Activated gamma-delta T cell (primary cell): ENCODE measurements around the gene DNAJC16.
"Not testable (repeated sequence)": the region's sequence is repeated elsewhere in the genome, so short reads cannot be mapped to it uniquely, and the experiment has no call there.

Source experiments
- DNase-seq: peaks from one replicate; lab custom pipeline; 2025; lab: John Stamatoyannopoulos, UW

The DNAJC16 gene

DNA sequence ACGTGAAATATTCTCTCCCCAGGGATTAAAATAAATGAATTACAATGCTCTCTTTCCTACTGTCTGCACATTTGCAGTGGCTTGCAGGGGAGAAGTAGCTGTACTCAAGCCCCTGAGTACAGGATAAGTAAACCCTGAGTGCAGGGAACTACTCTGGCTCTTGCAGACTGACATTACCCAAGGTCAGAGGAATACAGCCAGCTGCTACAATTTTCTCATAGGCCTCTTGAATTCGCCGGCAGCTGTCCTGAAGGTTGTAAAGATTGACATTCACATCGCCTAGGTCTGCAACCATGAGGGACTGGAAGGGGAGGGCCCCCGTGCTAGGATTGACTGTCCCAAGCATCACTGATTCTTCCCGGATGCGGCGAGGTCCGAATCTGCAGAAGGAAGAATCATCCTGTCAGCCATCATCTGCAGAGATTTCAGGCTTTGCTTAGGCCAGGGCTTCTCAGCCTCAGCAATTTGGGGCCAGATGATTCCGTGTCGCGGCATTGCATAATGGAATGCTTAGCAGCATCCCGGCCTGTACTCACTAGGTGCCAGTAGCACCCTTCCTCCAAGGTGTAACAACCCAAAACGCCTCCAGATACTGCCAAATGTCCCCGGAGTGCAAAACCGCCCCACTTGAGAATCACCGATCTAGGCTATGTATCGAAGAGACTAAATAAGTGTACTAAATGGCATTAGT, 56.5 kb downstream of the DNAJC16 start:
- DNase-seq = no peak

DNA sequence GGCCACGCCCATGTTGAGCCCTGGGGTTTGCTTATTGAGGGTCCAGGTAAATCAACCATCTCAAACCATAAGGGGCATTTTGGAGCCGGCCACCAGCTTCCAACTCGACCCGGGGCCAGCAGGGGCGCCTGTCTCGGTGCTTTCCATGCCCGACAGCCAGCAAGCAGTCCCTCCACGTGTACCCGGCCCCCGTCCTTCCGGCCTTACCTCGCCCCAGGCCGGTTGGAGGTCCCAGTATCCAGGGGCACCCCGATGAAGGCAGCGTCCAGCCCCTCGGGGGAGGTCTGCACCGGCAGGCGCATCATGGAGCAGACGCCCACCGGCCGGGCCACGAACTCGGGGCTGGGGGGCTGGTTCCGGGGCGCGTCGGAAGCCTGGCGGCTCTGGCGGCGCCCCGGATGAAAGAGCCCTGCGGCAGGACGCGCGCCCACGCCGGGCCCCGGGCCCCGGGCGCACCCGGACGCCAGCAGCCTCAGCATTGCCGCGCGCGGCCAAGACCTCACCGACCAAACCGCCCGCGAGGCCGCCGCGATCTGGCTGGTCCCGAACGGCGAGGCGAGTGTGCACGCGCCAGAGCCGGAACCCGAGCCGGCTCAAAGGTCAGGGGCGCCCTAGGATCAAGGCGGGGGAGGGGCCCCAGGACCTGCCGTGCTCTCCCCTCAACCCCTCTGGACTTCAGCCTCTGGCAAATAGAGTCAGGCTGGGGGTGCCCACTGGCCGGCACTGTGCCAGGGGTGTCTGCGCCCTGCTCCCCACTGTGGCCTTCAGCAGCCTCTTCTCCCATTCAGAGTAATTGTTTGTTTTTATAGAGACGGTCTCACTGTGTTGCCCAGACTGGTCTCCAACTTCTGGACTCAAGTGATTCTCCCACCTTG, 58.1 kb downstream of the DNAJC16 start, which contains the start of gene AGMAT:
AGMAT (minus strand) TSS at position 563 of the 875 bp plus-strand sequence; CDS start at position 479, 84 bp downstream.
- peak; percentile 33 for DNase-seq

DNA sequence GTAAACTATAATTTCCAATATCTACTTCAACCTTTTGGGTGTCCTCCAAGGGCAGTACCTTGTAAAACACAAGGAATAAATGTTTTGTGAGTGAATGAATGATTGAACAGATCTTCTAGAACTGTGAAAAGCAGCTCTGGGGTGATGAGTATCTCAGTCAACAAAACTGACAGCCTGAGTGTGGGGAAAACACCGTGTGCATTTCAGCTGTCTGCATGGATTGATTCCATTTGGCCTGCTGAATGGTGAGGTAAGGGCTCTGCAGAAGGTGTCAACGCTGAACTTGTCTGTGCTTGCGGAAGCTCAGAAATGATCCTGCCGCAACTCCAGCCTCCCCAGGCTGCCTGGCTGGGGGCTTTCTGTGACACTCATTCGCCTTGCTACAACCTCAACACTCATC, 65.6 kb downstream of the DNAJC16 start:
- DNase-seq = no peak

DNA sequence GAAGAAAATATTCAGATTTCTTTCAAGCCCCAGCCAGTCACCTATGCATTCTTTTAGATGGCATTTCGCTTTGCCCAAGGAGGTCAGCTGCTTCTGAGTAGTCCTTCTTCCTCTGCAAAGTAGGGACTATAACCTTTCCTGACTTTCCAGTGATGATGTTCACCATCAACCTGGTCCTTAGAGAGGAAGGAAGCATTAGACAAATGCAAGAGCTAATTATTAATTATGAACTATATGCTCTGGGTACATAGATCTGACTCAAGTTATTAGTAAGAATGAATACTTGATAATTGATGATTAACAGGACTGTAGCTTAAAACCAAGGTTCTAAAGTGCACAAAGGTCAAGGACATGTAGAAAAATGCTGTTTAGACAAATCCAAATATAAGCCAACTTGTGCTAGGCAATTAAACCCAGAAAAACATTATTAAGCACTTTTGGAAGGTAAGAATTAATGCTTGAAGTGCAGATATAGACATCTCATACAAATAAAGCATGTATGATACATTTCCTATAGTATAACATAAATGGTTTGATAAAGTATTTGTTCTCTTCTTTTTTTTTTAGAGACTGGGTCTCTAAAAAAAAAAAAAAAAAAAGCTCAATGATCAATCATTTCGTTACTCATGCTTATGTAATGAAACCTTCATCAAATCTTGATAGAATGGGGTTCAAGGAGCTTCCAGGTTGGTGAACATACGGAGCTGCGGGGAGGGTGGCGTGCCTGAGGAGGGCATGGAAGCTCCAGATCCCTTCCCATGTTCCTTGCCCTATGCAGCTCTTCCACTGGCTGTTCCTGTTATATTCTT, 69.4 kb downstream of the DNAJC16 start:
- DNase-seq = no peak

DNA sequence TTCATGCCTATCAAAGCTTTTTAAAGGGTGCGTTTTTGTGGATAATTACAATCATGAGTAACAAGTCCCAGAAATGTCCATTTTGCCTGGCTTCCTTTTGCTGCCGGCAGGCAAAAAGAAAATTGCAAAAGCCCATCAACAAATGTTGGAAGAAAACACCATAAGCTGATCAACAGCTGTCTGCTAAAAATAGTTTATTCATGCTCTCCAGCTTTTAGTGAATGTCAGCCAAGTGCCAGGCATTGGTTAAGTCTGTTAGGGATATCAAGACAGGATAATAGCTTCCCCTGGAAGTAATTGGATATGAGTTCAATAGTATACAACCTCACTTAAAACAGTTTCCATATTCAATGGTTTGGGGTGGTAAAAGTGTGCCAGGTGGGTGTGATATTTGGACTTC, 71.8 kb downstream of the DNAJC16 start:
- no peak for DNase-seq

DNA sequence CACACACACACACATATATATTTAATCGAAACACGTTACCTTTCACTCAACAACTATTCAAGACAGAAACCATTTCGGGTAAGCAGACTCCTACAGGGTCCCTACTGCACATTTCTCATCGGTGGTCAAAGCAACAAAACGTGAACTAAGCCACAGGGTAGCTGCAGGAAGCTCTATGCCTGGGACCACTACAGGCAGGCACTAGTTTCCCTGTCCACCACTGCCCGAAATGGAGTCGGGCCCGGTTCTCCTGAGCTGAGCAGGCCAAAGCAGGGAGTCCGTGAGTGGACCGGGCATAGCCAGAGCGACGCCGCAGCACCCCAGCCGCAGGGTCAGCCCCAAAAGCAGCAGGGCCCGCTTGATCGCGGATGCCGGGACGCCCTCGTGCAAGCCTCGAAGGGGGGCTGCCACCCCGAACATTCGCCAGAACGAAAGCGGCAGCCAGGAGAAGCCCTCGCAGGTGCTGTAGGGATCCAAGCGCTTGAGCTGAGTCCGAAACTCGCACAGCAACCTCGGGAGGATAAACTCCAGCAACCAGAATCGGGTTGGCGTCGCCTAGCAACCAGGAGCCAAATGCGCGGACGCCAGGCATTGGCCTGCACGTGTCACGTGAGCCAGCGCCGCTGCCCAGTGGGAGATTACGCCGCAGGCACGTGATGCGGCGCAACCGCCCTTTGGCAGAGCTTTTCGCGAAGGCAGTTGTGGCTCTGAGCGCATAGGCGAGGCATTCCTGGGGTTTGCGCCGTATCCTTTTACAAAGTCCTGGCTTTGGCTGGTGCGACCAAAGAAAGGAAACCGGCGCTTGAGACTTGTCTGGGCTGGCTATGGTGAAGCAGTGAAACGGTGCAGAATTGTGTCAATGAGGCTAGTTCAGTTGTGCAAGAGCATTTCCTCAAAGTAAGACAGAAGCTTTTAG, 76.7 kb downstream of the DNAJC16 start:
- DNase-seq = peak; percentile 78

DNA sequence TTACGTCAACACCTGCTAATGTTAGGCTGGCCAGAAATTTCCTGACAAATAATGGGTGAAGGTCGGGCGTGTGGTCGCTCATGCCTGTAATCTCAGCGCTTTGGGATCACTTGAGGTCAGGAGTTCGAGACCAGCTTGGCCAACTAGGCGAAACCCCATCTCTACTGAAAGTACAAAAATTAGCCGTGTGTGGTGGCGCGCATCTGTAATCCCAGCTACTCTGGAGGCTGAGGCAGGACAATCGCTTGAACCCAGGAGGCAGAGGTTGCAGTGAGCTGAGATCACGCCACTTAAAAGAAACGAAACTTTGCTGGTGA, 77.3 kb downstream of the DNAJC16 start:
- not testable (repeated sequence) for DNase-seq

DNA sequence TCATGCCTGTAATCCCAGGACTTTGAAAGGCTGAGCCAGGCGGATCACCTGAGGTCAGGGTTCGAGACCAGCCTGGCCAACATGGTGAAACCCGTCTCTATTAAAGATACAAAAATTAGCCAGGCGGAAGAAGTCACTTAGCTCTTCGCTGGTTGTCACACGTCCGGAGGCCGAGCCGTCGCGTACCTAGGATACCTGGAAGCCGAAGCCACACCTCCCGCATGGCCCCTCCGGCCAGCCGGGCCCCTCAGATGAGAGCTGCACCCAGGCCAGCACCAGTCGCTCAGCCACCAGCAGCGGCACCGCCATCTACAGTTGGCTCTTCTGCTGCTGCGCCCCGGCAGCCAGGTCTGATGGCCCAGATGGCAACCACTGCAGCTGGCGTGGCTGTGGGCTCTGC, 77.8 kb downstream of the DNAJC16 start:
- not testable (repeated sequence) for DNase-seq

DNA sequence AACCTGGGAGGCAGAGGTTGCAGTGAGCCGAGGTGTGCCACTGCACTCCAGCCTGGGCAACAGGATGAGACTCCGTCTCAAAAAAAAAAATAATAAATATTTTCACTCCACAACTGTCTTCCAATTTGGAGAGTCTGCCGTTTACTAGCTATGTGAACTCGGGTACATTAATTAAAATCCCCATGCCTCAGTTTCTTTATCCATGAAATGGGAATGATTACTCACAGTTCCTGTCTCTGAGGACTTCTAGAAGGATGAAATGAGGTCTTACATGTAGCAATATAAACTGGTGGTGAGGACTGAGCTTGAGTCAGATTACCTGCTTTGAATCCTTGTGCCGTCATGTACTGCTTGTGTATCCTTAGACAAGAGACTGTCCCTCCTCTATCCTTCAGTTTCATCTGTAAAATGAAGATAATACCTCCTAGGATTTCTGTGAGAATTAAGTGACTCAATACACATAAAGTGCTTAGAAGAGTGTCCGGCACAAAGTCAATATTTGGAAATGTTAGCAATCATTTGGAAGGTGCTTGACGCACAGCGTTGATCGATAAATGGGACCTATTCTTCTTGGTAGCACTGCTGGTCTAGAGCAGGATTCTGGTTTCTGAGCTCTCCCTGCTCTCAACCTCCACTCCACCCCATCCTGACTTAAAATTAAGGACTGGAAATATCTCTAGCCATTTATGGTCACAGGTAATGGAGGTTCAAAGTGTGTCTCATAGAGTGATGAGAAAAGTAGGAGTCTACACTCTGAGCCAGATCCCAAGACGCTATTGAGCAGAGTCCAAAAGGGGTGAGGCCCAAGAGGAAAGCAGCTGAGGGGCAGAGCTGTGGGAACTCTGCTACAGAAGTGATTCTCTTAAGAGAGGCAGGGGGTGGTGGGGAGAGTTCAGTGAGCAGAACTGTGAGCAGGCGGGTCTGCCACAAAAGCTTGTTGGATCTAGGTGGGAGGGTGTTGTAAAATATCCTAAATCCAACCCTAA, 79.0 kb downstream of the DNAJC16 start:
- DNase-seq = no peak

DNA sequence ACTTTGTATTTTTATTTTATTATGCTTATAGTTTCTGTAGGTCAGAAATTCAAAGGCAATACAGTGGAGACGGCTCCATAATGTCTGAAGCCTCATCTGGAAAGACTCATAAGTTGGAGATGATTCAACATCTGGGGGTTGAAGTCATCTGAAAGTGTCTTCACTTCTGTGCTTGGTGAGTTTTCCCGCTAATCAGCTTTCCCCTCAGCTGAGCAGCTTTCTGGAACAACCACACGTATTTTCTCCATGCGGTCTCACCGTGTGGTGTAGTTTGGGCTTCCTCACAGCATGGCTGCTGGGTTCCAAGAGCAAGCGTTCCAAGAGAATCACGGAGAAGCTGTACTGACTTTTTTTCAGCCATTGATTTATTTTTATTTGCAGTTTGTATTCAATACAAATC, 83.0 kb downstream of the DNAJC16 start:
- DNase-seq = no peak

DNA sequence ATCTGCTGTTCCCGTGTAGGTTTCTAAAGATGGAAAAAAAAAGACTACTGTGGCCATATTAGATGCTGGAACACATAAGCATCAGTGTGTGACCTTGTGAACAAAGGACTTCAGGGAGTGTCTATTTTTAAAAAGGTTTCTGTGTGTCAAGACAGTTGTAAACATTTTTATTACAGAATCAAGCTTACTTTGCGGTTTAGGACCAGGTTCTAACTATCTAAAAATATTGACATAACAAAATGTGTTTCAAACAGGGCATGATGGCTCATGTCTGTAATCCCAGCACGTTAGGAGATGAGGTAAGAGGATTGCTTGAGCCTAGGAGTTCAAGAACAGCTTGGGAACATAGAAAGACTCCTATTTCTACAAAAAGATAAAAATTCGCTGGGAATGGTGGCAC, 83.5 kb downstream of the DNAJC16 start:
- DNase-seq = no peak

DNA sequence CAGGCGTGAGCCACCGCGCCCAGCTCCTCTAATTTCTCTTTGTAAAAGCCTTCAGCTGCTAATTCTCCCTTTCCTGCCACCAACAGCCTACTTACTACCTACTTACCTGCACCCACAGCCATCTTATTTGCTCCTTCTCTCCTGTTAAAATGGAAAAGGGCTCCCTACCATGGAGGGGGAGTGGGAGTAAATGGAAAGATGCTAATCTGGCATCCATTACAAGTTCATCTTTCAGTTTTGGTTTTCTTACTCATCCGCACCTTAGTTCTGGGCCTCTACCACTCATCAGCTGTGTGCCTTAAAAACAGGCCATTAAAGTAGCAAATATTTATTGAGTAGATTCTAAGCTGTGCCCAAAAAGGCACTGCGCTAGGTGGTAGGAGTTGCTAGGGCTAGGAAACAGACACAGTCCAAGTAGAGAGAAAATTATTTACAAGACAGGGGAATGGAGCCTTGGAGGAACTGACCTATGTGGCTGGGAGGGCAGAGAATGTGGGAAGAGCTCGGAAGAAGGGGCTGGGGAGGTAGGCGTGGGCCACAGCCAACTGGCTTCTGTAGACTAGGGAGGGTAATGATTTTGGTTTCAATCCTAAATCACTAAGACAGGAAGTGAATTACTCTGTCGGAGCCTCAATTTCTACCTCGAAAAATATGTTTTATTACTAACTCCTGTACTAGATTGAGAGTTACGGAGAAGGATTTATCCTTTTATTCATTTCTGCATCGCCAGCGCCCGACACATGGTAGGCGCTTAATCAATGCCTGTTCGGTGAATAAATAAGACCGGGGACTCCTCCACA, 89.9 kb downstream of the DNAJC16 start:
- DNase-seq = no peak

DNA sequence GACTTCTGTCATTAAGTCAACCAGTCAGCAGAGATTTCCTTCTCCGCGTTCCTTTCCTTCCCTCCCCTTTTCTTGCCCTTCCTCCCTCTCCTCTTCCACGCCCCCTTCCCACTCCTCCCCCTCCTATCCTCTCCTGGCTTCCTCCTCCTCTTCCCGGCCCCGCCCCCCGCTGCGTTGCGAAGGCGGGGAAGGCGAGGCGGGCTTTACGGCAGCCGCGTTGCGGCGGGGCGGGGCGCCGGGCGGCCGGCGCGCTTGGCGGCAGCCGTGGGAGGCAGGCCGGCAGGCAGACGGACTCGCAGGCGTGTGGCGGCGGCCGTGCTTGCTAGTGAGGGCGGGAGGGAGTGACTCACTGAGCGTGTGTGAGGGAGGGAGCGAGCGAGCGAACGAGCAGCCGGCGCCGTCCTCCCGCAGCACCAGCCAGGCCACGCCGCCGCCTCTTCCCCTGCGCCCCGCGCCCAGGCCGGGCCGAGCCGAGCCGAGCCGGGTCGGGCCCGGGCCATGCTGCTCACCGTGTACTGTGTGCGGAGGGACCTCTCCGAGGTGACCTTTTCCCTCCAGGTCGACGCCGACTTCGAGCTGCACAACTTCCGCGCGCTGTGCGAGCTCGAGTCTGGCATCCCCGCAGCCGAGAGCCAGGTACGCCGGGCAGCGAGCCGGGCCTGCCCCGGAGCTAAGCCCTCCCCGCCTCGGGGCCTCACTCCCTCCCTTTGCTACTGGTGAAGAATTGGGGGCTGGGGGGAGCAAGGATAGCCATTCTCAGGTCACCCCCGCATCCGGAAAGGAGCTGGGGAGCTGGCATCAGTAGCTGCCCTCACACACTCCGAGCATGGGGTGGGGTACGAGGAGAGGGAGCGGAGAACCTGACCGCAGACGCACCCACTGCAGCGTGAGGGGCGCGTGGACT, 90.8 kb downstream of the DNAJC16 start, which contains the start of gene DDI2:
DDI2 (plus strand) TSS at position 286 of the 904 bp plus-strand sequence; CDS start at position 499, 213 bp downstream.
- peak; percentile 95 for DNase-seq

DNA sequence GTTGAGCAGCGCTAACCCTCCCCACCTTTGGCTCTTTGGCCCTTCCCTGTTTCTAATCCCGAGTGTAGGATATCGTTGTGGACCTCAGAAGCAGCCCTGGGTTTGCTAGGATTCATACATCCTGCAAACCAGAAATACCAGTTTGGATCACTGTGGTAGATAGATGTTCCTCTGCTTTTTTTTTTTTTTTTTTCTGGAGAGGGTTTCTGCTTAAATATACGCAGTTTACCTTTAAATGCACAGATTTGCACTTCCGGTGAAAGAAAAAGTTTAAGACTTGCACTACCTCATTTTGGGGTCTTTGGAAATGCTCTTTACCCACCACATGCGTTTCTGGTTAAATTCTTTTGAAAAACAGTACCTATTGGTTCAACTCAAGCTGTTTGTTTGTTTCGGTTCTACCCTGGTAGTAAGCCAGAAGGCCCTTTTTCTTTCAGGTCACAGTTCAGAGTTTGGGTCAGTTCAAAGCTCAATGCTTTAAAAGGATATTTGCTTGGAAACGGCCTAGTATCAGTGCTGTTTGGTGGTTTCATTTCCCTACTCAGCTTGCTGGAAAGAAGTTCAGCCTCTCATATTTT, 91.5 kb downstream of the DNAJC16 start:
- DNase-seq = no peak

DNA sequence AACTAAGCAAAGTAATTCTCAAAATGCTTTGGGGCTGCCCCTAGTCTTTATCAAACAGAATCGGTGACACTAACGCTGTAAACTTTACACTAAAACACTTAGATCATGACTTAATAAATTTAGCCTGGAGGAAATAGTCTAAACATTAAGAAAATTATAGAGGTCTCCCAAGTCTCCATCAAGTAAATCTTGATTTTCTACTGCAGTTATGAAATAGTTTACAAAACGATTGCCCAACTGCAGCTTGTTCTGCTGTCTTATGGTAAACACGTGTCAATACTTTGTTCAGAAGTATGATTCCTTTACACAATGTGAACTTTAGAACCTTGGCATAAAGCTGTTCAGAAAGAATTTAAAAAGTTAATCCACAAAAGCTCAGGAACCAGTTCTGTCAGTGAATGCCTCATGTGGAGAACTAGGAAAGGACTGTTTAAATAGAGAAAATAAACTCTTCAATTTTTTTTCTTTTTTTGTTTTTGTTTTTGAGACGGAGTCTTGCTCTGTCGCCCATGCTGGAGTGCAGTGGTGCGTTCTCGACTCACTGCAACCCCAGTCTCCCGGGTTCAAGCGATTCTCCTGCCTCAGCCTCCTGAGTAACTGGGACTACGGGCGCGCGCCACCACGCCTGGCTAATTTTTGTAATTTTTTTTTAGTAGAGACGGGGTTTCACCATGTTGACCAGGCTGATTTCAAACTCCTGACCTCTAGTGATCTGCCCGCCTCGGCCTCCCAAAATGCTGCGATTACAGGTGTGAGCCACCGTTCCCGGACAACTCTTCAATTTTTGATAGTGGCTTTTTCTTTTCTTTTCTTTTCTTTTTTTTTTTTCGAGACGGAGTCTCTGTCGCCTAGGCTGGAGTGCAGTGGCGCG, 92.2 kb downstream of the DNAJC16 start:
- no peak for DNase-seq

DNA sequence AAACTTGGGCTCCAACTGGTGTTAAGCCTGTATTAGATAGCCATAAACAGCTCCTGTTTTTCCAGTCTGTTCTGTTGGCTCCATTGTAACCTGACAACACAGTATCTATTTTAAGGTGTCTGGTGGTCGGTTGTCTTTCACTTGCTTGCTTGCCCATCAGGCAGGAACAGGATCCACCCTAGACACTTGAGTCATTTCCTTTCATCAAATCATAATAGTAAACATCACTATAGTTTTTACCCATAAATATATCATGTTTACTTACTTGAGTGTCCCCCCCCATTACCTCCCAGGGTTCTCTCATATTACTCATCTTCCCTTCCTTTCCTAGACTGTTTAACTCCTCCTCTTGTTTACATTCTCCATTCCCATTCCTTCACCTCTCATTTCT, 93.5 kb downstream of the DNAJC16 start:
- no peak for DNase-seq
